Measurements from ENCODE around the gene PPP1R14C.

- no peak for TF ChIP-seq NFIC (IDR thresholded peaks at IDR 0.05)
- TF ChIP-seq EP300 (IDR thresholded peaks at IDR 0.05; ENCODE audit: borderline replicate concordance) = no peak
- no peak for TF ChIP-seq CEBPB (IDR thresholded peaks at IDR 0.05)
- no peak for TF ChIP-seq FOXM1 (IDR thresholded peaks at IDR 0.05; ENCODE audit: borderline replicate concordance, low read depth)
- TF ChIP-seq REST (IDR thresholded peaks at IDR 0.05; ENCODE audit: low read depth) = no peak
- TF ChIP-seq MAX (IDR thresholded peaks at IDR 0.05) = no peak
- no peak for TF ChIP-seq YY1 (IDR thresholded peaks at IDR 0.05; ENCODE audit: low read depth)
- no peak for TF ChIP-seq CREB1 (IDR thresholded peaks at IDR 0.05; ENCODE audit: low read depth)
- TF ChIP-seq ZBTB7A (IDR thresholded peaks at IDR 0.05; ENCODE audit: low read depth) = no peak
- no peak for TF ChIP-seq TAF1 (IDR thresholded peaks at IDR 0.05; ENCODE audit: low read depth)
- TF ChIP-seq RAD21 (IDR thresholded peaks at IDR 0.05; ENCODE audit: low read depth) = no peak
- TF ChIP-seq TEAD4 (IDR thresholded peaks at IDR 0.05) = no peak
- TF ChIP-seq TCF12 (IDR thresholded peaks at IDR 0.05; ENCODE audit: low read depth) = no peak
- TF ChIP-seq EGR1 (IDR thresholded peaks at IDR 0.05) = no peak
Measured at GRCh38 chr6:150115769-150116168, 27.1 kb upstream of the PPP1R14C start.

Data from Ishikawa (cell line).